HG03571 (cell line): ENCODE measurements around the gene POR.

Experiments used
- ATAC-seq: cut with Tn5 transposase; IDR thresholded peaks from one replicate; pipeline ENCODE4 v1.9.1; 2021; ENCODE audit not compliant: unreplicated experiment

The POR gene

GRCh38 chr7:75950111-75950681 lies 35.2 kb downstream of the POR start:
- no peak for ATAC-seq

DNA sequence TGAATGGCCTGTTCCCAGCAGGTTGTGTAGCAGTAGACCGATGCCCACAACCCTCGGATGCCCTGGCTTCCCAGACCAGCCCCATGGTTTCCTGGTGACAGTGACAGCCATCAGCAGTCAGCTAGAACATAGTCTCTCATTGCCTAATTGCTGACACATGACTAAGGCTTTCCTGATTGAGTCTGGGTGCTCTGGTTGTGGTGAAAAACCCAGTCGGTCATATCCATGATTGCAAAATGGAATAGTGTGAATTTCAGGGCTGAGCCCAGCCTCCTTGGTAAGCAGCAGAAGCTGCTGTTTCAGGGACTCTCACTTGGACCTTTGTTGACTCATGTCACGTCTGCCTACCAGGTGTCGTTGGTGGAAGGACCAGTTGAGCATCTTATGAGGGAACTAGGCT lies 36.6 kb downstream of the POR start:
- no peak for ATAC-seq

DNA sequence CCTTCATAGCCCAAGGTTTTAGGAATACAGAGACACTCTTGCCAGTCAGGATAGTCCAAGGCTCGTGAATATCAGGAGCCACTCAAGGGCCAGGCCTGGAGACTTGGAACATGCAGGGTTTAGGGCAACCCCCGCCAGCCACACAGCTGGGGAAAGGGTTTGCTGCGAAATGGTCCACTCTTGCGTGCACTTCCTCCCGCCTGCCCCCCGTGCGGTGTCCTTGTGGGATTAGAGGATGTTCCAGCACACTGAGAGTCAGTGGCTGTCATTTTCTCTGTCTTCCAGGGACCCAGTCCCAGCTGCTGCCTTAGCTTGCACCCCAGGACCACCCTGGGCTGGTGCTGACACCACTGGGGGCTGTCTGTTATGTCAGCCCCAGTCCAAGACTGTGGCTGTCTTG lies 38.5 kb downstream of the POR start:
- no peak for ATAC-seq

GRCh38 chr7:75953931-75954330 lies 39.0 kb downstream of the POR start:
- ATAC-seq, result no peak

DNA sequence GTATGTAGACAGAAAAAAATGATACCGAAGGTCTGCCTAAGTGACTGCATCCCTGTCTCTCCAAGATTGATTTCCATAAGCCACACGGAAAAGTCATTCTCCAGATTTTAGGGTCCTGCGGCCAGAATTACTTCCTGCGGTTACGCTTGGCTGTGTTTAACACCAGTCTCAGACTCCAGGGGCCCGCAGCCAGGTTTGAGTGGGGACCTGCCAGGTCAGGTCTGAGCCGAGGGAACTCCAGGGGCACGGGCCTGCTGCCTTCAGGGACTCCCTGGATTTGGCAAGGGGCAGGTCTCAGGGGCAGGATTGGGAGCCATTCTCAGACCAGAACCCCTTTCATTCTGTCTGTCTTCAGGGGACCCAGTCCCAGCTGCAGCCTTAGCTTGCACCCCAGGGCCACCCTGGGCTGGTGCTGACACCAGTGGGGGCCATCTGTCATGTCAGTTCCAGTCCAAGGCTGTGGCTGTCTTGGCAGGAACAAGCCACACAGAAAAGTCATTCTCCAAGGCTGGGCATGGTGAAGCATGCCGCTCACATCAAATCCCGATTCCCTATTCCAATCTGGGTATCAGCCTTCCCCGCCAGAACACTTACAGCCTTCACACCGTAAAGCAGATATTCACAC lies 40.5 kb downstream of the POR start:
- no peak for ATAC-seq

DNA sequence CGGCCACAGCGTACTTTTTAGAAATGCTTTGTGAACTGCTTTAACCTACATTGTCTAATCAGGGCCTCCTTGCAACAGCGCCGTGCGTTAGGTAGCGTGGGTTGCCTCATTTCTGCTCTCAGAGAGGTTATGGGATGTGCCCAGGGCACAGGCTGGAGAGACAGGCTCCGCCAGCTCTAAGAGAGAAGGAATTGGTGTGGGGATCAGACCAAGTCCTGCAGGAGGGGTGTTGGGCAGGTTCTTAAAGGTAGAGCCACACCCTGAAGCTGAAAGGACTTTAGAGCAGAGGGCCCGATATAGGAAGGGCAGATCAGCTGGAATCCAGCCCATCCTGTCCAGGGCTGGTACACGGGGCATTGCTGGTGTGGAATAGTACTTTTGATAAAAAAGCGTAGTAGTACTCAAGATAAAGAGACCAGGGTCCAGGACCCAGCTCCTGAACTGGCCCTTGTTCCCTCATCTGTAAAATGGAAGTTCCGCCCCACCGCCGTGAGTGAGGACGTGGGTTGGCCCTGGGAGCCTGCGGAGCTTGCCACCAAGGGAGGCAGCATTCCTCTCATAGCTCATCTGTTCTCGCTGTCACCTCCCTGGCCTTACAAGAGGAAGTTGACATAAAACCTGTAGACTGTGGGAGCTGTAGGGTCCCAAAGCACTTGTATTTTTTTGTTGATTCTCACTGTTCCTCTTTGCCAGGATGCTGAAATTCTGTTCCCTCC lies 42.2 kb downstream of the POR start:
- no peak for ATAC-seq

DNA sequence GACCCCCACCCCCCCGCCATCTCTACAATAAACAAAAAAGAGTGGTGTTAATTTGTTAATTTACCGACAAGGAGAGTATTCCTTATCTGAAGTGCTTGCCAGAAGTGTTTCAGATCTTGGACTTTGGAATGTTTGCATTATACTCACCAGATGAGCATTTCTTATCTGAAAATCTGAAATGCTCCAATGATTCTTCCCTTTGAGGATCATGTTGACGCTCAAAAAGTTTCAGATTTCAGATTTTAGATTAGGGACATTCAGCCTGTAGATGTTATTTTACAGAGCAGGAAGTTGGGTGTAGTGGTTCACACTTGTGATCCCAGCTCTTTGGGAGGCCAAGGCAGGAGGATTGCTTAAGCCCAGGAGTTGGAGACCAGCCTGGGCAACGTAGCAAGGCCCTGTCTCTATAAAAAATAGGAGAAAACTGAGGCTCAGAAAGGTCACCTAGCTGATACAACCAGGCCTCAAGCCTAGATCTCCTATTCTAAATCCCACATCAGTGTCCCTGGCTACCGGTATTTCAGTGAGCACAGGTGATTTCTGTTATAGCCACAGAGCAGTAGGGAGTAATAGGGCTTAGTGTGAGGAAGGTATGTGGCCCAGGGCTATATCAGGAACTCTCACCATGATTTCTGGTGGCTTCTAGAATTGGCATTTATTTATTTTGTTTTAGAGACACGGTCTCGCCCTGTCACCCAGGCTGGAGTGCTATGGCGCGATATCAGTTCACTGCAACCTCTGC lies 44.0 kb downstream of the POR start:
- no peak for ATAC-seq

- no peak for ATAC-seq
Measured at GRCh38 chr7:75960372-75960771, 45.4 kb downstream of the POR start.

DNA sequence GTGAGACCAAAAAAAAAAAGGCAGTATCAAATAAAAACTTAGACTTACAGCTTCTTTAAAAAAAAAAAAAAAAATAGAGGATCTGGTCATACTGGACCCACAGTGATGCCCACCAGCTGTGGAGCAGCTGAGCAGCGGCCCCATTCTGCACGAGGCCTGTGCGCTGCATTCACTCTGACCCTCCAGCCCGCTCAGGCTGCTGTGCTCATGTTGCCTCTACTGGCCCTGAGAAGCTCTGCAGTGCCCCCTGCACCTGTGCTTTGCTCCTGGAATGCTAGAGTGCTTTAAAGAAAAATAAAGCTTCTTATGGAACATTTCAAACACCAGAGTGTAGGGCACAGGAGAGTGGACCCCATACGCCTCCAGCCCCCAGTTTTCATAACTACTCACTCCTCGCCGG lies 46.3 kb downstream of the POR start:
- ATAC-seq, result no peak

DNA sequence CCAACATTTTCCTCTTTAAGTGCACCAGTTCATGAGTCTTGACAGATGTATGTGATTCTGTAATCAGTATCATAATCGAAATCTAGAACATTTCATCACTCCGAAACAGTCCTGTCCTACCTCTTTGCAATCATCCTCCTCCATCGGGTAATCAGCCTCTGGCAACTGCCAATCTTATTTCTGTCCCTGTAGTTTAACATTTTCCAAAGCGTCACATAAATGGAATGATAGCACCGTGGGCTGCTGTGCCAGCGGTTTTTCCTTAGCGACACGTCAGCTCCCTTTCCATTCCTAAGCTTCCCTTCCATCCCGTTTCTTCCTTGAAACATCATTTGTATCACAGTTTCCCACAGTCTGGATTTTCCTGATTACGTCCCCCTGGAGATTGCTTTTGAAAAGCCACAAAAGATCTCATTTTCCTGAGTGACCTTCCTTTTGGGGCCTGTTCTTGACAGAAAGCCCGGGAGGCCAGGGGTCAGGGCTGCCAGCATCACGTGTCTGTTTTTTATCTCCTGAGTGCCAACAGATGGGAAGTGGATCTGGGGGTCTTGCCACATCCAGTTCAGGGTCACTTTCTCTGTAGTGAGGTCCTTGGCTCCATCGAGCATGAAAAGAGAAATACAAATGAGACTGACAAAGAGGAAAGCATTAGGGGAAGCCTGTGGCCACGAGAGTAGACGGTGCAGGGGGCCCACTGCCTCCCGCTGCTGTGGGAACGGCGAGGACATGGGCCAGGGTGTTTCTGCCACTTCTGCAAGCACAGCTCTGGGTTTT lies 47.8 kb downstream of the POR start:
- no peak for ATAC-seq

GRCh38 chr7:75963381-75963995 lies 48.5 kb downstream of the POR start:
- ATAC-seq, result no peak

GRCh38 chr7:75965617-75966016 lies 50.7 kb downstream of the POR start:
- ATAC-seq, result no peak

- no peak for ATAC-seq
Measured at GRCh38 chr7:75966190-75966961, 51.4 kb downstream of the POR start.

DNA sequence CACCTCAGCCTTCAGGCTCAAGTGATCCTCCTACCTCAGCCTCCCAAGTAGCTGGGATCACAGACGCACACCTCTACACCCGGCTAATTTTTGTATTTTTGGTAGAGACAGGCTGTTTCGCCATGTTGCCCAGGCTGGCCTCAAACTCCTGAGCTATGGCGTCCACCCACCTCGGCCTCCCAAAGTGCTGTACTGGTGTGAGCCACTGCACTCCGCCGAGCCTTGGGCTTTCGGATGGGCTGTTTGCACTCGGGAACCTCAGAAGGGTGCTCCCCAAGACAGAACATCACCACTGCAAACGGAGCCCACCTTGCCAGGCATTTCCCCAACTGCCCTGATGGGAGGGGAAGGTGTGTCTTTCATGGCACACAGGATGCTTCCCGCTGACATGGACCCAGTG lies 52.1 kb downstream of the POR start:
- ATAC-seq, result no peak

- ATAC-seq, result no peak
Measured at GRCh38 chr7:75967487-75967997, 52.6 kb downstream of the POR start.

DNA sequence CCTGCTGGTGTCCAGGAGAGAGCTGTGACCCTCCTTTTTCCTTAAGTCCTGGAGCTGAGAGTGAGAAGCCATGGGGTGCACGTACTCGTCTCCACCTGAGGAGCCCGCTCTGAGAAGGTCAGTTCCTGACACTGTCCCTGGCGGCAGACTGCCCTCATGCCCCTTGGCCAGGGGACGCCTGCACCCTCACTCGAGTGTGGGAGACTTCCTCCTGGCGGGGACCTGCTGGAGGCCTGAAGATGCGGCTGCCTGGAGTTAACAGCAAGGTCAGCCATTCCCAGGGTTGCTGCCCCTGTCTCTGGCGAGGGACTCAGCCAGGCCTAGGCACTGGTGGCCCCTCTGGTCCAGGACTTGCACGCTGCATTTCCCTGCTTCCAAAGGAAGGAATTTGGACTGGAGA lies 53.1 kb downstream of the POR start:
- no peak for ATAC-seq

DNA sequence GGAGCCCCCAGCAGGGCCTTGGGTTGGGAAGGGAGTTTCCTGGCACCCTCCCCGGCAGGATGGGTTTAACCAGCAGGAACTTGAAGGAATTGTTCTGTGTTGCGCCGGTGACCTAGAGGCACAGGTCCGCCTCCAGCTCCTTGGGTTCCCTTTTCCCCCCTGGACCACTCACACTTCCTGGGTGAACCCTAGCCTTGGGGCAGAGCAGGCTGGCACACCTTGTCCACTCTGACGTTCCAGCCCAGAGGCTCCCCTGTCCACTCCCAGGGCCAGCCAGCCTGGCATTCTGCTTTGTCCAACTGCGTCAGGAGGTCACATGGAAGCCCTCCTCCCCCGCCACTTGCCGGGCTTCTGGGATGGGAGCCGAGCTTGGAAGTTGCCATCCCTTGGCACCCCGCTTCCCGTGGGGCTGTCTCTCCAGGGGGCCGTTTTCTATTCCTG lies 53.6 kb downstream of the POR start:
- ATAC-seq, result no peak

- ATAC-seq, result no peak
Measured at GRCh38 chr7:75969182-75969581, 54.2 kb downstream of the POR start.

GRCh38 chr7:75969704-75970498 lies 54.9 kb downstream of the POR start:
- no peak for ATAC-seq
